Effector memory CD4-positive, alpha-beta T cell (primary cell): Measurements from ENCODE around the gene ADAMTSL1.

Experiments used
- DNase-seq, 3 donors: peaks; one replicate each; pipeline ENCODE4 v3.0.0-alpha.2; 2020
- H3K27ac ChIP-seq: 2 replicates; pipeline ENCODE4 v1.7.0; 2013; ENCODE audit warnings: mild to moderate bottlenecking, low read length, moderate library complexity; ENCODE audit not compliant: insufficient read depth, poor library complexity, severe bottlenecking
- H3K27me3 ChIP-seq: replicated peaks from 2 replicates; pipeline ENCODE4 v1.7.0; 2013; ENCODE audit warnings: mild to moderate bottlenecking, low read length; ENCODE audit not compliant: insufficient read depth, control insufficient read depth, poor library complexity, severe bottlenecking
- H3K36me3 ChIP-seq: 2 replicates; pipeline ENCODE4 v1.7.0; 2013; ENCODE audit warnings: mild to moderate bottlenecking, low read length, moderate library complexity; ENCODE audit not compliant: control insufficient read depth, insufficient read depth
- H3K4me1 ChIP-seq: 2 replicates; pipeline ENCODE4 v1.7.0; 2013; ENCODE audit warnings: low read length, mild to moderate bottlenecking; ENCODE audit not compliant: control insufficient read depth, insufficient read depth, poor library complexity, severe bottlenecking
- H3K4me3 ChIP-seq: 2 replicates; pipeline ENCODE4 v1.7.0; 2013; ENCODE audit warnings: low read length, low read depth, mild to moderate bottlenecking; ENCODE audit not compliant: insufficient read depth, poor library complexity, severe bottlenecking
- H3K9me3 ChIP-seq: 2 replicates; pipeline ENCODE4 v1.7.0; 2013; ENCODE audit warnings: mild to moderate bottlenecking, low read length, moderate library complexity; ENCODE audit not compliant: control insufficient read depth

Gene ADAMTSL1

GRCh38 chr9:18611971-18612370 is 138.0 kb downstream of the ADAMTSL1 start:
- no peak overlapping the region for H3K27ac ChIP-seq
- H3K9me3 ChIP-seq, result no peaks in the 10 kb centered on the region
- no peak overlapping the region for H3K4me3 ChIP-seq
- no peaks in the 10 kb centered on the region for H3K4me1 ChIP-seq
- DNase-seq, result no peak
- no peaks in the 10 kb centered on the region for H3K36me3 ChIP-seq
- H3K27me3 ChIP-seq, result no peaks in the 10 kb centered on the region

GRCh38 chr9:18614116-18614515 is 140.2 kb downstream of the ADAMTSL1 start:
- no peak for DNase-seq
- H3K4me1 ChIP-seq, result no peaks in the 10 kb centered on the region
- H3K27me3 ChIP-seq, result no peaks in the 10 kb centered on the region
- no peaks in the 10 kb centered on the region for H3K36me3 ChIP-seq
- no peak overlapping the region for H3K4me3 ChIP-seq
- no peaks in the 10 kb centered on the region for H3K9me3 ChIP-seq
- H3K27ac ChIP-seq, result no peak overlapping the region

GRCh38 chr9:18614651-18615050 is 140.7 kb downstream of the ADAMTSL1 start:
- Histone ChIP-seq H3K36me3 (no peaks in the 10 kb centered on the region), H3K9me3 (no peaks in the 10 kb centered on the region), H3K27ac (no peak overlapping the region), H3K4me1 (no peaks in the 10 kb centered on the region), H3K4me3 (no peak overlapping the region), H3K27me3 (no peaks in the 10 kb centered on the region)
- no peak for DNase-seq

GRCh38 chr9:18616976-18617375 is 143.0 kb downstream of the ADAMTSL1 start:
- Histone ChIP-seq H3K36me3 (no peaks in the 10 kb centered on the region), H3K4me3 (no peak overlapping the region), H3K27me3 (no peaks in the 10 kb centered on the region), H3K4me1 (no peaks in the 10 kb centered on the region), H3K9me3 (no peaks in the 10 kb centered on the region), H3K27ac (no peak overlapping the region)
- DNase-seq, result no peak

- DNase-seq, result no peak
- H3K4me1 ChIP-seq, result no peaks in the 10 kb centered on the region
- H3K36me3 ChIP-seq, result no peaks in the 10 kb centered on the region
- H3K9me3 ChIP-seq, result no peaks in the 10 kb centered on the region
- H3K4me3 ChIP-seq, result no peak overlapping the region
- H3K27me3 ChIP-seq, result no peaks in the 10 kb centered on the region
- no peak overlapping the region for H3K27ac ChIP-seq
These were observed 143.8 kb downstream of the ADAMTSL1 start for GRCh38 chr9:18617759-18618158.

GRCh38 chr9:18618862-18619261 is 144.9 kb downstream of the ADAMTSL1 start:
- no peaks in the 10 kb centered on the region for H3K27me3 ChIP-seq
- H3K36me3 ChIP-seq, result no peaks in the 10 kb centered on the region
- no peak overlapping the region for H3K4me3 ChIP-seq
- DNase-seq, result no peak
- H3K4me1 ChIP-seq, result no peaks in the 10 kb centered on the region
- no peaks in the 10 kb centered on the region for H3K9me3 ChIP-seq
- no peak overlapping the region for H3K27ac ChIP-seq

GRCh38 chr9:18622186-18622836 is 148.4 kb downstream of the ADAMTSL1 start:
- DNase-seq, result no peak
- Histone ChIP-seq H3K4me1 (no peaks in the 10 kb centered on the region), H3K36me3 (no peaks in the 10 kb centered on the region), H3K4me3 (no peak overlapping the region), H3K27ac (no peak overlapping the region), H3K9me3 (no peaks in the 10 kb centered on the region), H3K27me3 (no peaks in the 10 kb centered on the region)

GRCh38 chr9:18623221-18624079 is 149.5 kb downstream of the ADAMTSL1 start:
- no peaks in the 10 kb centered on the region for H3K36me3 ChIP-seq
- H3K9me3 ChIP-seq, result no peaks in the 10 kb centered on the region
- no peak for DNase-seq
- no peaks in the 10 kb centered on the region for H3K27me3 ChIP-seq
- no peaks in the 10 kb centered on the region for H3K4me1 ChIP-seq
- no peak overlapping the region for H3K27ac ChIP-seq
- H3K4me3 ChIP-seq, result no peak overlapping the region

- H3K9me3 ChIP-seq, result no peaks in the 10 kb centered on the region
- H3K36me3 ChIP-seq, result no peaks in the 10 kb centered on the region
- no peak for DNase-seq
- H3K27ac ChIP-seq, result no peak overlapping the region
- no peaks in the 10 kb centered on the region for H3K4me1 ChIP-seq
- no peaks in the 10 kb centered on the region for H3K27me3 ChIP-seq
- H3K4me3 ChIP-seq, result no peak overlapping the region
These were observed 152.2 kb downstream of the ADAMTSL1 start for GRCh38 chr9:18626046-18626698.

GRCh38 chr9:18629136-18629535 is 155.2 kb downstream of the ADAMTSL1 start:
- H3K36me3 ChIP-seq, result no peaks in the 10 kb centered on the region
- DNase-seq, result no peak
- H3K27me3 ChIP-seq, result no peaks in the 10 kb centered on the region
- no peaks in the 10 kb centered on the region for H3K9me3 ChIP-seq
- no peak overlapping the region for H3K4me3 ChIP-seq
- H3K4me1 ChIP-seq, result no peaks in the 10 kb centered on the region
- H3K27ac ChIP-seq, result no peak overlapping the region
